Mesenchymal stem cell (in vitro differentiated cells and primary cell): Measurements from ENCODE around the gene HPS1.

Source experiments
- DNase-seq: peaks from one replicate; pipeline ENCODE4 v3.0.0-alpha.2; 2013
- H2AFZ ChIP-seq: one replicate; pipeline ENCODE4 v1.6.1; 2013; ENCODE audit warnings: low read depth, mild to moderate bottlenecking, control low read depth, inconsistent platforms, low read length, moderate library complexity
- H2AK5ac ChIP-seq: 2 replicates; pipeline ENCODE4 v1.6.1; 2013; ENCODE audit warnings: low read length, moderate library complexity, mild to moderate bottlenecking, inconsistent platforms; ENCODE audit not compliant: severe bottlenecking
- H2BK120ac ChIP-seq: one replicate; pipeline ENCODE4 v1.6.1; 2013; ENCODE audit warnings: low read depth, mild to moderate bottlenecking, inconsistent platforms, low read length, moderate library complexity
- H2BK12ac ChIP-seq, 2 experiments: one replicate each; pipeline ENCODE4 v1.6.1; 2013; ENCODE audit warnings: inconsistent platforms in 2 of 2, low read length in 2 of 2, mild to moderate bottlenecking in 2 of 2, moderate library complexity in 2 of 2, control low read depth in 1 of 2
- H2BK15ac ChIP-seq: one replicate; pipeline ENCODE4 v1.6.1; 2013; ENCODE audit warnings: mild to moderate bottlenecking, low read depth, inconsistent platforms; ENCODE audit not compliant: poor library complexity, severe bottlenecking
- H2BK5ac ChIP-seq: 2 replicates; pipeline ENCODE4 v1.6.1; 2013; ENCODE audit warnings: low read depth, mild to moderate bottlenecking, low read length, control low read depth, inconsistent platforms; ENCODE audit not compliant: poor library complexity, severe bottlenecking
- H3K14ac ChIP-seq, 2 experiments: one replicate each; pipeline ENCODE4 v1.6.1; 2013; ENCODE audit warnings: inconsistent platforms in 2 of 2, low read length in 2 of 2, control low read depth in 1 of 2, mild to moderate bottlenecking in 1 of 2, moderate library complexity in 1 of 2
- H3K18ac ChIP-seq, 2 experiments: one replicate each; pipeline ENCODE4 v1.6.1; 2013; ENCODE audit warnings: inconsistent platforms in 2 of 2, low read length in 2 of 2, control low read depth in 1 of 2, low read depth in 1 of 2, mild to moderate bottlenecking in 1 of 2
- H3K23ac ChIP-seq, 2 experiments: one replicate each; pipeline ENCODE4 v1.6.1; 2013; ENCODE audit warnings: inconsistent platforms in 2 of 2, low read length in 2 of 2, mild to moderate bottlenecking in 2 of 2, moderate library complexity in 2 of 2, control low read depth in 1 of 2
- H3K27ac ChIP-seq: 2 replicates; pipeline ENCODE4 v1.5.1; 2013; ENCODE audit warnings: mild to moderate bottlenecking, moderate library complexity, low read length, control low read depth, inconsistent platforms; ENCODE audit not compliant: poor library complexity, severe bottlenecking
- H3K27me3 ChIP-seq, 2 experiments: 2 replicates each; pipeline versions ENCODE4 v1.6.1 to v1.7.0; 2013; ENCODE audit warnings: low read length in 2 of 2, mild to moderate bottlenecking in 2 of 2, moderate library complexity in 2 of 2, control low read depth in 1 of 2, inconsistent platforms in 1 of 2; ENCODE audit not compliant: control insufficient read depth in 1 of 2, insufficient read depth in 1 of 2
- H3K36me3 ChIP-seq, 2 experiments: 2 replicates each; pipeline versions ENCODE4 v1.6.1 to v1.7.0; 2013; ENCODE audit warnings: low read length in 2 of 2, control low read depth in 1 of 2, inconsistent platforms in 1 of 2, low read depth in 1 of 2, mild to moderate bottlenecking in 1 of 2; ENCODE audit not compliant: insufficient read depth in 2 of 2, control insufficient read depth in 1 of 2
- H3K4ac ChIP-seq, 2 experiments: one replicate each; pipeline ENCODE4 v1.6.1; 2013; ENCODE audit warnings: inconsistent platforms in 2 of 2, low read length in 2 of 2, mild to moderate bottlenecking in 2 of 2, moderate library complexity in 2 of 2, control low read depth in 1 of 2, low read depth in 1 of 2
- H3K4me1 ChIP-seq: 2 replicates; pipeline ENCODE4 v1.6.1; 2013; ENCODE audit warnings: low read depth, low read length, control low read depth; ENCODE audit not compliant: control insufficient read depth, insufficient read depth
- H3K4me2 ChIP-seq: 2 replicates; pipeline ENCODE4 v1.6.1; 2013; ENCODE audit warnings: low read length, mild to moderate bottlenecking, inconsistent platforms; ENCODE audit not compliant: poor library complexity, severe bottlenecking
- H3K4me3 ChIP-seq, 2 experiments: 2 replicates each; pipeline versions ENCODE4 v1.5.1 to v1.7.0; 2013; ENCODE audit warnings: low read length in 2 of 2, mild to moderate bottlenecking in 2 of 2, control low read depth in 1 of 2, low read depth in 1 of 2; ENCODE audit not compliant: insufficient read depth in 1 of 2
- H3K79me1 ChIP-seq: replicated peaks from 2 replicates; pipeline ENCODE4 v1.6.1; 2013; ENCODE audit warnings: mild to moderate bottlenecking, control low read depth, low read length, inconsistent platforms; ENCODE audit not compliant: poor library complexity, severe bottlenecking
- H3K9ac ChIP-seq: 2 replicates; pipeline ENCODE4 v1.7.0; 2013; ENCODE audit warnings: mild to moderate bottlenecking, low read length, moderate library complexity
- H3K9me3 ChIP-seq: 2 replicates; pipeline ENCODE4 v1.7.0; 2013; ENCODE audit warnings: mild to moderate bottlenecking, low read length; ENCODE audit not compliant: control insufficient read depth
- H4K8ac ChIP-seq: one replicate; pipeline ENCODE4 v1.6.1; 2013; ENCODE audit warnings: inconsistent platforms, mild to moderate bottlenecking, low read length, moderate library complexity
- H4K91ac ChIP-seq: one replicate; pipeline ENCODE4 v1.6.1; 2013; ENCODE audit warnings: mild to moderate bottlenecking, low read length, inconsistent platforms
- WGBS: methylation state at CpG from one replicate; pipeline ENCODE4 v1.1.7; 2013; ENCODE audit warnings: mixed read lengths; 5-methylcytosine and 5-hydroxymethylcytosine counted together

The HPS1 gene

GRCh38 chr10:98438715-98439114, 8.0 kb downstream of the HPS1 start:
- H2BK15ac ChIP-seq, result no peak overlapping the region
- no peak overlapping the region for H3K27ac ChIP-seq
- peaks cover 38 to 100% of the 10 kb centered on the region in 2 experiments for H3K36me3 ChIP-seq
- H2AFZ ChIP-seq, result no peak overlapping the region
- H2AK5ac ChIP-seq, result no peak overlapping the region
- H3K18ac ChIP-seq, result no peak overlapping the region
- H4K91ac ChIP-seq, result no peak overlapping the region
- H3K14ac ChIP-seq, result no peak overlapping the region
- no peaks in the 10 kb centered on the region for H3K9me3 ChIP-seq
- no peak overlapping the region for H3K9ac ChIP-seq
- no peak overlapping the region for H4K8ac ChIP-seq
- H3K4me3 ChIP-seq, result no peak overlapping the region
- H2BK120ac ChIP-seq, result no peak overlapping the region
- peaks cover 13% of the 10 kb centered on the region for H3K4me1 ChIP-seq
- 91% methylated on average over 4 of the region's 4 CpGs for WGBS
- H3K79me1 ChIP-seq, result peaks cover 23% of the 10 kb centered on the region
- DNase-seq, result no peak
- H3K27me3 ChIP-seq, result no peaks in the 10 kb centered on the region
- no peak overlapping the region for H2BK5ac ChIP-seq
- no peak overlapping the region for H3K4me2 ChIP-seq
- no peak overlapping the region for H2BK12ac ChIP-seq
- H3K4ac ChIP-seq, result no peak overlapping the region
- H3K23ac ChIP-seq, result no peak overlapping the region

- Histone ChIP-seq H2BK120ac (no peak overlapping the region), H3K4me3 (no peak overlapping the region), H2BK5ac (no peak overlapping the region), H3K23ac (no peak overlapping the region), H3K27me3 (no peaks in the 10 kb centered on the region), H3K4ac (no peak overlapping the region), H4K91ac (no peak overlapping the region), H3K36me3 (peaks cover 25 to 100% of the 10 kb centered on the region in 2 experiments), H2BK12ac (no peak overlapping the region), H3K18ac (no peak overlapping the region), H3K14ac (no peak overlapping the region), H3K4me1 (peaks cover 13% of the 10 kb centered on the region), H3K27ac (no peak overlapping the region), H3K79me1 (peaks cover 16% of the 10 kb centered on the region), H2BK15ac (no peak overlapping the region), H4K8ac (no peak overlapping the region), H2AFZ (no peak overlapping the region), H3K9me3 (peaks cover 17% of the 10 kb centered on the region), H2AK5ac (no peak overlapping the region), H3K9ac (no peak overlapping the region), H3K4me2 (no peak overlapping the region)
- 96% methylated on average over 4 of the region's 4 CpGs for WGBS
- DNase-seq, result no peak
Measured at GRCh38 chr10:98436704-98437103, 10.0 kb downstream of the HPS1 start.

GRCh38 chr10:98435178-98435577, 11.6 kb downstream of the HPS1 start:
- no peak overlapping the region for H3K18ac ChIP-seq
- no peak overlapping the region for H3K23ac ChIP-seq
- no peak overlapping the region for H4K91ac ChIP-seq
- no peak overlapping the region for H3K4me3 ChIP-seq
- peaks cover 18% of the 10 kb centered on the region for H3K79me1 ChIP-seq
- H2BK15ac ChIP-seq, result peak overlapping the region; percentile 20
- no peaks in the 10 kb centered on the region for H3K27me3 ChIP-seq
- H3K4me1 ChIP-seq, result peaks cover 20% of the 10 kb centered on the region
- H3K4ac ChIP-seq, result peak overlapping the region in 1 of 2 experiments; percentile 38
- DNase-seq, result no peak
- H3K4me2 ChIP-seq, result no peak overlapping the region
- no peak overlapping the region for H4K8ac ChIP-seq
- peak overlapping the region; percentile 38 for H2BK5ac ChIP-seq
- peaks cover 36 to 100% of the 10 kb centered on the region in 2 experiments for H3K36me3 ChIP-seq
- H3K14ac ChIP-seq, result no peak overlapping the region
- no peak overlapping the region for H2BK120ac ChIP-seq
- H3K27ac ChIP-seq, result peak overlapping the region; percentile 68
- no peak overlapping the region for H2BK12ac ChIP-seq
- no peak overlapping the region for H3K9ac ChIP-seq
- 98% methylated on average over 12 of the region's 12 CpGs for WGBS
- H2AK5ac ChIP-seq, result peak overlapping the region; percentile 97
- no peak overlapping the region for H2AFZ ChIP-seq
- peaks cover 17% of the 10 kb centered on the region for H3K9me3 ChIP-seq

- Histone ChIP-seq H3K27me3 (no peaks in the 10 kb centered on the region), H3K4me3 (no peak overlapping the region)
- 75% methylated on average over 18 of the region's 21 CpGs for WGBS
Measured at GRCh38 chr10:98433881-98434732, 12.6 kb downstream of the HPS1 start.

More at GRCh38 chr10:98433881-98434732, 12.6 kb downstream of the HPS1 start:
- peaks cover 19% of the 10 kb centered on the region for H3K79me1 ChIP-seq
- no peak overlapping the region for H3K4me2 ChIP-seq
- no peak overlapping the region for H2BK5ac ChIP-seq
- H3K18ac ChIP-seq, result no peak overlapping the region
- H2AK5ac ChIP-seq, result peak overlapping the region; percentile 1
- H3K36me3 ChIP-seq, result peaks cover 44 to 100% of the 10 kb centered on the region in 2 experiments
- peaks cover 17% of the 10 kb centered on the region for H3K9me3 ChIP-seq
- H3K9ac ChIP-seq, result no peak overlapping the region
- H2BK120ac ChIP-seq, result no peak overlapping the region
- H4K8ac ChIP-seq, result no peak overlapping the region
- H2BK15ac ChIP-seq, result no peak overlapping the region
- H3K27ac ChIP-seq, result peak overlapping the region; percentile 68
- no peak overlapping the region for H2AFZ ChIP-seq
- no peak overlapping the region for H3K4ac ChIP-seq
- no peak overlapping the region for H3K14ac ChIP-seq
- no peak overlapping the region for H3K23ac ChIP-seq
- peaks cover 21% of the 10 kb centered on the region for H3K4me1 ChIP-seq
- H2BK12ac ChIP-seq, result no peak overlapping the region
- H4K91ac ChIP-seq, result no peak overlapping the region
- peak; percentile 49 for DNase-seq
